Stomach (tissue), 9 donors: ENCODE measurements around the gene MRPL34. TPM values are rescaled to one million over a fixed set of nuclear protein-coding genes. Genes with fewer than 3 reads are reported as not detected.
A peak's percentile ranks its signal among the peaks of the same experiment; 100 is the strongest.

Experiments used
- DNase-seq, 2 donors: peaks; one replicate each; pipeline versions ENCODE4 v3.0.0 to v3.0.0-alpha.2; 2013 to 2019
- H3K27ac ChIP-seq, 5 donors: fragments of 200-600 bp in 4 of 5; sonication (generic) in 4 of 5; one replicate each; pipeline ENCODE4 v1.5.1; 2013 to 2019; ENCODE audit warnings: mild to moderate bottlenecking in 1 of 5, moderate library complexity in 1 of 5
- H3K27me3 ChIP-seq, 3 donors: fragments of 200-600 bp; sonication (generic); one replicate each; pipeline ENCODE4 v1.5.1; 2017 to 2019; ENCODE audit warnings: mixed run types in 1 of 3
- H3K36me3 ChIP-seq, 4 donors: fragments of 200-600 bp; sonication (generic); 1 replicate in 3 of 4; 2 replicates in 1 of 4; pipeline ENCODE4 v1.5.1; 2016 to 2019
- H3K4me1 ChIP-seq, 4 donors: fragments of 200-600 bp; sonication (generic); one replicate each; pipeline ENCODE4 v1.5.1; 2016 to 2019
- H3K4me3 ChIP-seq, 4 donors: fragments of 200-600 bp; sonication (generic) in 3 of 4; one replicate each; pipeline ENCODE4 v1.5.1; 2016 to 2019; ENCODE audit warnings: mild to moderate bottlenecking in 1 of 4
- H3K9me3 ChIP-seq, 4 donors: fragments of 200-600 bp; sonication (generic); one replicate each; pipeline ENCODE4 v1.5.1; 2016 to 2019
- CTCF ChIP-seq, 7 experiments: fragments of 450-650 bp in 4 of 7; fragments of 200-600 bp in 3 of 7; sonication (generic) in 3 of 7; IDR thresholded peaks; one replicate each; pipeline ENCODE4 v1.5.1; 2016 to 2019; ENCODE audit warnings: antibody characterized with exemption in 7 of 7, control low read depth in 2 of 7, mild to moderate bottlenecking in 1 of 7
- EP300 ChIP-seq: sonication (generic); formaldehyde crosslinking; IDR thresholded peaks from one replicate; pipeline ENCODE4 v1.6.1; 2017; ENCODE audit warnings: antibody characterized with exemption
- POLR2A ChIP-seq, 4 donors: fragments of 450-650 bp; IDR thresholded peaks; one replicate each; pipeline ENCODE4 v1.6.1; 2016; ENCODE audit warnings: antibody characterized with exemption in 4 of 4, control low read depth in 2 of 4, mild to moderate bottlenecking in 1 of 4, moderate library complexity in 1 of 4
- POLR2AphosphoS5 ChIP-seq, 3 donors: sonication (generic); formaldehyde crosslinking; IDR thresholded peaks; one replicate each; pipeline ENCODE4 v1.6.1; 2016; ENCODE audit warnings: antibody characterized with exemption in 3 of 3
- WGBS, 5 donors: extraction: QIAGEN DNeasy Blood & Tissue Kit in 3 of 5; methylation state at CpG; one replicate each; pipeline versions ENCODE4 v1.1.5 to v1.1.7; 2013 to 2018; 5-methylcytosine and 5-hydroxymethylcytosine counted together
- intact Hi-C: fragments of 100-400 bp; cut with DNase I; formaldehyde crosslinking; loops from one replicate; pipeline ENCODE4 v1.15.1; 2023; ENCODE audit warnings: low total_unique reads
- polyA plus RNA-seq, 3 donors: library from polyadenylated mRNA; stranded (reverse); fragments of 200-250 nt; gene quantifications; one replicate each; pipeline ENCODE4 v1.2.3, GENCODE V29; 2013
- total RNA-seq, 5 donors: library from RNA; depleted of rRNA; stranded (reverse); fragments of >200 nt; gene quantifications; one replicate each; pipeline versions ENCODE4 v1.1.0 to v1.2.3, GENCODE V29; 2014 to 2016
- donor health status: healthy with polysubstance abuse.
- donor health status: Bipolar disorder and iron deficiency.
- donor health status: healthy.

Gene MRPL34
- total and polyA plus RNA-seq, 8 donors: 6.6 to 200 (median 155) TPM

DNA sequence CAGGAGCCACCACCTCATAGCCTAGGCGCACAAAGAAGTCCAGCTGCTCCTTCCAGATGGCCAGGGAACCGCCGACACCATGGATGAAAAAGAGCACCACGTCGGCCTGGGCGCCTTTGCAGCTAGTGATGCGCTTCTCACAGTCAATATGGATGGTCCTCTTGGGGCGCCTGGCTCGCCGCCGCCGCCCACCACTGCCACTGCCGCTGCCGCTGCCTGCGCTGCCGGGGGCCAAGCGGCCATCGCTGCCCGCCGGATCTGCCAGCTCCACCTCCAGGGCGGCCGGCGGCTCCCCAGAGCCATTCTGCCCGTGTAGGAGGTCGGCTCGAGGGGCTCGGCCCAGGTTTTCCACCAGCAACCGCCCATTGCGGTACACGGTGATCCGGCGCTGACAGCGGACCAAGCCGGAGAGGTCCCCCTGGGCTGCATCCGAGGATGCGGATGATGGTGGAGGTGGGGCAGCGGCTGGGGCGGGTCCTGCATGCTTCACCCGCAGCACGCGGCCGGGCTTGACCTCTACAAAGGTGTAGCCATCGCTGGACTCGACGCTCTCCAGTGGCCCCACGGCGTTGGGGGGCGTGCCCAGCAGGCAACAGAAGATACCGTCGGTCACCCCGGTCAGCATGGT lies 4.6 kb upstream of the MRPL34 start:
- Histone ChIP-seq H3K27ac (no peak overlapping the region), H3K9me3 (peaks cover 0 to 5% (median 0%) of the 10 kb centered on the region in 4 donors), H3K27me3 (no peaks in the 10 kb centered on the region), H3K4me3 (no peak overlapping the region), H3K4me1 (peaks cover 9 to 55% (median 44%) of the 10 kb centered on the region in 4 donors), H3K36me3 (peaks cover 0 to 30% (median 17%) of the 10 kb centered on the region in 4 donors)
- WGBS, 5 donors: 86 to 96% (median 94%) methylated on average over 7 to 51 of the region's 51 CpGs
- intact Hi-C loops: no loop called here
- TF ChIP-seq POLR2A (IDR thresholded peaks at IDR 0.05) (no peak), EP300 (no peak), CTCF (IDR thresholded peaks at IDR 0.05) (no peak), POLR2AphosphoS5 (IDR thresholded peaks at IDR 0.05) (no peak)
- no peak for DNase-seq

DNA sequence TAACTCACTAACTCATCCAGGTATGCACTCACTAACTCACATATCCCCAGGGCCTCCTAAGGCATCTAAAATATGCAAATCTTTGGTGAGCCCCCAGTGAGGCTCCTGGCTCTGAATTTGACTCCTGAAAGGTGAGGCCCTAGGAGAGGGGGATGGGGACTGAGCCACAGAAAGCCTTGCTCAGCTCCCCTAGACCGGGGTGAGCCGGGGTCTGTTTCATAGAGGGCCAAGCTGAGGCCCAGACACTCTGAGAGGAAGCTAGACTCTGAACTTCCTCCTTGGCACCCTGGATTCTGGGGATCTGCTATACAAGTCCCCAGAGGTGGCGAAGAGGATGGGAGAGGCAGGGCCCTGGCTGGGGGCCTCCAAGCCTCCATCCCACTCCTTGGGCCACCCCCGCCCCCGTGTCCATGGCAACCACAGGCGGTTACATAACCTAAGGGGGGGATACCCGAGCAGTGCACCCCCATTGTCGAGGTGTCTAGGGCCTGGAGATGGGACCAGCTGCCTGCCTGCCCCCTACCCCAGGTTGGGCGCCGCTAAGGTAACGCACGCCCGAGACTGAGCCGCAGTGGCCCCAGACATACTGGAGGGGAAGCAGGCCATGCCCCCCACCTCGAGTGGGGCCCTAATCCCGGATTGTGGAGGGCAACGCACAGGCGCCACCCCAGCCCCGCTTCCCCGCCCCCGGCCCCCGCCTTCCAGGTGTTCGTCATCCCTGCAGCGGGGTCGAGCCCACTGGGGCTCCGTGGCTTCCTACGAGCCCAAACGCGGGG lies 3.1 kb upstream of the MRPL34 start:
- intact Hi-C loops: no loop called here
- Histone ChIP-seq H3K9me3 (peaks cover 0 to 5% (median 0%) of the 10 kb centered on the region in 4 donors), H3K4me3 (peak overlapping the region; percentile 61 to 89 (median 72)), H3K36me3 (peaks cover 0 to 30% (median 17%) of the 10 kb centered on the region in 4 donors), H3K27ac (peak overlapping the region; percentile 66 to 92 (median 90)), H3K4me1 (peaks cover 21 to 70% (median 57%) of the 10 kb centered on the region in 4 donors), H3K27me3 (no peaks in the 10 kb centered on the region)
- WGBS, 5 donors: 11 to 44% (median 15%) methylated on average over 4 to 29 of the region's 29 CpGs
- no peak for DNase-seq
- TF ChIP-seq POLR2A (IDR thresholded peaks at IDR 0.05): no peak
- TF ChIP-seq POLR2AphosphoS5 (IDR thresholded peaks at IDR 0.05): no peak
- no peak for TF ChIP-seq EP300
- no peak for TF ChIP-seq CTCF (IDR thresholded peaks at IDR 0.05)

DNA sequence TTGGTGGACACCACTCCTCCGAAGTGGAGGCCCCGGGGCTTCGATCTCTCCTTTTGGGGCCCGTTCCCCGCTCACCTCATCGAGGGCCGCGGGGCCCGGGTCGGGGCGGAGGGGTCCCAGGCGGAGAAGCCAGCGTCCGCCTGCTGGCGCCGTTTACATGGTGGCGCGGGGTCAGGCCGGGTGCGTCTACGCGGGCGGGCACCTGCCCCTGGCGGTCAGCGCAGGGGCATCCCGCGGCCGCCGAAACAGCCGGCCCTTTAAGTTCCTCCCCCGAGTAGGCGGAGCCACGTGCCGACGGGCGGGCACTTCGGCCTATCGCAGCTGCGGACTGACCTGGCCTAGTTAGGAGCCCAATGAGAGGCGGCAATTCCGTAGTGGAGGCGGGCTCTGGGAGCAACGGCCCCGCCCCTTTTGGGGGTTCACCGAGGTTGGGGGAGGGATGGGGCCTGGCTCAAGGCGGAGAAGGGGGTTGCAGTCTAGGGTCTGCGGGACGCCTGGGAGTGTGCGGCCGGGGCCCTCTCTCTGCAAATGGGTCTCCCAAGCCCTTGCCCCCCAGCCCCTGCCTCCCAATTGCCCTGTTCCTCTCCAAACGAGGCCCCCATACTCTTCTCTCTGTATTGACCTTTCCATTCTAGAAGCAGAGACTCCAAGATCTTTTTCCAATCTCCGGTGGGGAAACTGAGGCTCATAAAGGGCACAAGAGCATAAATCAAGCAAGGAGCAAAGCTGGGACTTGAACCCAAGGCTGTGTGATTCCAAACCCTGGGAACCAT lies 2.3 kb upstream of the MRPL34 start, which contains the start of gene ABHD8:
ABHD8 (minus strand) TSS at position 259 of the 773 bp plus-strand sequence. CDS start 1,809 bp downstream, outside the sequence.
- H3K4me1 ChIP-seq: peaks cover 21 to 71% (median 59%) of the 10 kb centered on the region in 4 donors
- peak; percentile 97 to 98 for DNase-seq
- intact Hi-C loops: no loop called here
- peaks cover 0 to 25% (median 15%) of the 10 kb centered on the region in 4 donors for H3K36me3 ChIP-seq
- 1 to 2% (median 2%) methylated on average over 13 to 52 of the region's 52 CpGs for WGBS, 5 donors
- TF ChIP-seq POLR2A (IDR thresholded peaks at IDR 0.05) (no peak), CTCF (IDR thresholded peaks at IDR 0.05) (peak in 5 of 7 experiments; percentile 46 to 80 (median 73)), POLR2AphosphoS5 (IDR thresholded peaks at IDR 0.05) (peak in 2 of 3 donors; percentile 59 to 81)
- H3K27ac ChIP-seq: peak within 1 kb of the TSS; percentile 66 to 92 (median 90)
- H3K27me3 ChIP-seq: no peaks in the 10 kb centered on the region
- H3K4me3 ChIP-seq: peak within 1 kb of the TSS; percentile 61 to 89 (median 72)
- H3K9me3 ChIP-seq: peaks cover 0 to under 1% (median 0%) of the 10 kb centered on the region in 4 donors

DNA sequence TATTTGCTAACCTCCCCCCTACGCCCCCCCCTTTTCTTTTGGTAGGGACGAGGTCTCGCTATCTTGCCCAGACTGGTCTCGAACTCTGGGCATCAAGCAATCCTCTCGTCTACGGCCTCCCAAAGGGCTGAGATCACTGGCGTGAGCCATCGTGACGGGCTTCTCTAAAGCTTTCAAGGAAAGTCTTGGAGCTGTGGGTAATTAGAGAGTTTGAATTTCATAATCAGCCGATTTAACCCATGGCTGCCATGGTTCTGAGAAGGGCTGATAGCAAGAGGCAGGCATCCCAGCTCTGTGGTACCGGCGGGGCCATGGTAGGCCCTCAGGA lies 1.8 kb upstream of the MRPL34 start:
- DNase-seq: peak in 1 of 2 donors; percentile 36
- intact Hi-C loops: no loop called here
- Histone ChIP-seq H3K4me1 (peaks cover 24 to 75% (median 61%) of the 10 kb centered on the region in 4 donors), H3K27ac (peak overlapping the region in 4 of 5 donors; percentile 77 to 92 (median 91)), H3K9me3 (no peaks in the 10 kb centered on the region), H3K27me3 (no peaks in the 10 kb centered on the region), H3K4me3 (peak overlapping the region in 3 of 4 donors; percentile 61 to 73 (median 71)), H3K36me3 (peaks cover 0 to 19% (median 12%) of the 10 kb centered on the region in 4 donors)
- WGBS, 5 donors: 57 to 79% (median 69%) methylated on average over 12 of the region's 12 CpGs
- TF ChIP-seq EP300 (no peak), POLR2AphosphoS5 (IDR thresholded peaks at IDR 0.05) (no peak), CTCF (IDR thresholded peaks at IDR 0.05) (no peak), POLR2A (IDR thresholded peaks at IDR 0.05) (no peak)
